Hypothalamus (tissue), 51 donors: ENCODE data around the gene SLC39A12.
"Not testable (repeated sequence)": the region's sequence is repeated elsewhere in the genome, so short reads cannot be mapped to it uniquely, and the experiment has no call there.

ENCODE experiments used
- DNase-seq, 51 donors: peaks; one replicate each; lab custom pipeline; 2025; lab: John Stamatoyannopoulos, UW

The SLC39A12 gene

DNA sequence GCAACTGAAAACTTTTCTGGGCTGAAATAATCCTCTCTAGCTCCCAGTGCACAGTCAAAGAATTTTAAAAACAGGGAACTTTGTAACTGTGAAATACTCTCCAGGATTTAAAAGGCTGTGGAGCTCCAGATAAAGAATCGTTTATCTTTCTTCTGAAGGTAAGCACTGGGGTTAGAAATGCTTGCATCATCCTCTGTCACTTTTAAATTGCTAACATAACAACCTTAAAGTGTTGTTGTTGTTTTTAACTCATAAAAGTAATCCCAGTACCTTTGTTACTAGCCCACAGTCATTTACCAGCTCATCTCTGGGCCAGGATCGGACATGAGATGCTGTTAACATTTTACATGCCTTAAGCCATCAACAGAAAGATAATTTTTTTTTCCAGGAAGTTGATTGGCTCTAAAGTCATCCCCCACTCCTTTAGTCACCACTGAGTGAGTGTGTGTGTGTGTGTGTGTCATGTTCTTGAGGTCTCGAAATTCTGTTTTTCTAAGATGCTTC lies at the start of gene SLC39A12:
Gene SLC39A12 (plus strand): TSS at position 51 of the 504 bp plus-strand sequence. CDS start 1,359 bp downstream, outside the sequence.
- DNase-seq = no peak

DNA sequence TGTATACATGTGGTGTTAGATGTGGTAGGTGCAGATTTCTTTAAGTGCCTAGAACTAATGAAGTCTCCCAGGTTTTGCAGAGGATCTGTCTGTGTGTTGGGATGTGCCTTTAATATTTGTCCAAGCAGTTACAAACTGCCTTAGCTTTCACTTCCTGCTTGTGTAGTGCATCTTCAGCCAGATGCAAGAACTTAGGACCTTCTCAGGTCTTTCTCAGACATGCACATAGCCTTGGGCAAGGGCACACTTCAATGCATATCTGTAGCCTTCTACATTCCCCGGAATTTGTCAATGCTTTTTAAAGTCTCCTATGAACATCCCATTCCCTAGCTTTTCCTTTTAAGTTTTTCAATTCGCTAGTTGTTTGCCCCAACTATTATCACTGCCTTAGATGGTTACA lies 47.2 kb upstream of the SLC39A12 start:
- no peak for DNase-seq

DNA sequence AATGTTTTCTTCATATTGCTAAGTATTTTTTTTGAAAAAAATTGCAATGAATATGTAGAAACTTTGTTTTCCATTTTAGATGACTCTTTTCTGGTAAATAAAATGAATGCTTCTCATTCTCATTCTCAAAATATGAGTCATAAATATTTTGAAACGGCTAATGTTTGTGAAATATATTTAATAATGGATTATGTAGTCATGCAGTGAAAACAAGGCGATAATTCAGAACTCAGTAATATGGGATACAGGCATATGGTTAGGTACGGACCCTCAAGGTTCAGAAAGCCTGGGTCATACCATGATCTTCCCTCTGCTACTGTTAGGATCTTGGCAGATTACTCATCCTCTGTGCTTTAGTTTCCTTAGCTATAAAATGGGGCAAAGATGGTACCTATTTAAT lies 46.2 kb upstream of the SLC39A12 start:
- no peak for DNase-seq

DNA sequence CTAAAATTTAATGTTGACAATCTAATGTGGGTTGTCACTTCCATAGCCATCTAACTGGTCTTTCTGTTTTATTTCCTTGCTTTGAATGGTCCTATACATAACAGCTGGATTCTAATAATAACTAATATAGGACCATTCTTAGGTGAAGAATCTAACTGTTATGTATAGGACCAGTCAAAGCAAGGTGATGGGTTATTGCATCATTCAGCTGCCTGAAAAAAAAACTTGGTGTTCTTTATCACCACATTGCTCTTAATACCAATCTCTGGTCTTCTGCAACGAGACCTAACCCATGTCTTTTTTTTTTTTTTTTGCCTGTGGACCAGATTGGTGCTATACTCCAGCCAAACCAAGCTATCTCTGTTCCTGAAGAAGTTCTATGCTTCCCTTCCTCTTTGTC lies 45.7 kb upstream of the SLC39A12 start:
- DNase-seq = no peak

- DNase-seq = no peak
These were observed 44.1 kb upstream of the SLC39A12 start for GRCh38 chr10:17907641-17908040.

- DNase-seq = peak in 6 of 51 donors; percentile 1 to 25 (median 4)
These were observed 41.5 kb upstream of the SLC39A12 start for GRCh38 chr10:17910125-17910789.

DNA sequence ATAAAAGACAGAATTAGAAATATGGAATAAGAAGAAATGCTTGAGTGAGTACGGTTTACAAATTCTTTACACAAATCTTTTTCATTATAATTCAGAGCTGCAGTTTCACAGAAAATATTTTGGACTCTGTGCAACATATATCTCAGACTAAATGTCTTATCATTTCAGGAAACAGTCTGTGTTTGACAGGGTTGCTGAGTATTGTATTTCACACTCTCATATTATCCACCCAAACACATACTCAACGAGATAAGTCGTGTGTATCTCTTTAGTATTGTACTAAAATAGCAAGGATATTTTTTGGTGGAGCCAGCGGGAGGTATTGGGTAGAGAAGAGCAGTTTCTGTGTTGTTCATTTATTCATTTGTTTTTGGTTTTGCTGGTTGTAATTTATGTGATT lies 39.0 kb upstream of the SLC39A12 start:
- DNase-seq = no peak

GRCh38 chr10:17913604-17914003 lies 38.1 kb upstream of the SLC39A12 start:
- DNase-seq = no peak

DNA sequence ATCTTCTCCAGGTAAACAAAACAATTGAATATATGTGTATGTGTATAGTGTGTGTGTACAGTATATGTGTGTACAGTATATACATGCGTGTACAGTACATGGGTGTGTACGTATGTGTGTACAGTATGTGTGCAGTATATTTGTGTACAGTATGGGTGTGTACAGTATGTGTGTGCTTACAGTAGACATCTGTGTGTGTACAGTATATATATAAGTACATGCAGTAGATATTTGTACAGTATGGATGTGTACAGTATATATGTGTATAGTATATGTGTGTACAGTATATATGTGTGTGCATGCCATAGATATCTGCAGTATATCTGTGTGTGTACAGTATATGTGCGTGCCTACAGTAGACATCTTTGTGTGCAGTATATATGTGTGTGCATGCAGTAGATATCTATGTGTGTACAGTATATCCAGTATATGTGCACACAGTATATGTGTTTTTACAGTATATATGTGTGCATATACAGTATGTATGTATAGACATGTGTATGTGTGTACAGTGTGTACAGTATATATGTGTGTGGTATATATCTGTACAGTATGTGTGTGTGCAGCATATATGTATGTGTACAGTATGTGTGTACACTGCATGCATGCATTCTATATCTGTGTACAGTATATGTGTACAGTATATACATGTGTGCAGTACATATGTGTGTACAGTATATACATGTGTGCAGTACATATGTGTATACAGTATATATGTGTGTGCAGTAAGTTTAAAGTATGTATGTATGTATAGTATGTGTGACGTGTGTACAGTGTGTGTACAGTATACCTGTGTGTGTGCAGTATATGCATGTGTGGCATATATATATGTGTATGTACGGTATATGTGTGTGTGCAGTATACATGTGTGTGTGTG lies 37.3 kb upstream of the SLC39A12 start:
- DNase-seq = no peak

- DNase-seq = no peak
These were observed 36.5 kb upstream of the SLC39A12 start for GRCh38 chr10:17915181-17915580.

DNA sequence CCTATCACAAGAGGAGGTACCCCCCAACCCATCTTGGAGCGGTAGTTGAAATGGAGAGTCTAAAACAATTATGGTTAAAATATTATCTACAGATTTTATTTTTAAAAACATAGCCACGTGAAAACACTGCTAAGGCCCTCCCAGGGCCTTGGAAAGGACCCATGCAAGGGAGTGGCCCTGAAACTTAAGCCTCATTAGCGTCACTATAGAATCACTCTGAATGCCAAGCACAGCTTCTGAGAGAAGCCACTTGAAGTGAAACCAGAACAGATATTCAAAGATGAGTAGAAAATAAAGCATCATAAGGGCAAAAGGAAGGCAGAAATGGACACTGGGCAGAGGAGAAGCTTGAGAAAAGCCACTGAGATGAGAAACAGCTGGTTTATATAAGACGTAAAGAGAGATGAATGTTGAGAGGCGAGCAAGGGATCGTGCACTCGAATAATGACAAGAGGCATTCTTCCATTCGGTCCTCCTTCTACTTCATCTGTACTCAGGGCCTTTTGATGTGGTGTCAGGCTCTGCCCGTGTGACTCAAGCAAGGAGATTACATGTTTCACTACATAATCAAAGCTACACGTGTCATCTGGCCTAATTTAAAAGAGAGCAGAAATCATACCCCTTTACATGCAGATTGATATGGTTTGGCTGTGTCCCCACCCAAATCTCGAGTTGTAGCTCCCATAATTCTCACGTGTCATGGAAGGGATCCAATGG lies 33.4 kb upstream of the SLC39A12 start:
- DNase-seq = no peak

DNA sequence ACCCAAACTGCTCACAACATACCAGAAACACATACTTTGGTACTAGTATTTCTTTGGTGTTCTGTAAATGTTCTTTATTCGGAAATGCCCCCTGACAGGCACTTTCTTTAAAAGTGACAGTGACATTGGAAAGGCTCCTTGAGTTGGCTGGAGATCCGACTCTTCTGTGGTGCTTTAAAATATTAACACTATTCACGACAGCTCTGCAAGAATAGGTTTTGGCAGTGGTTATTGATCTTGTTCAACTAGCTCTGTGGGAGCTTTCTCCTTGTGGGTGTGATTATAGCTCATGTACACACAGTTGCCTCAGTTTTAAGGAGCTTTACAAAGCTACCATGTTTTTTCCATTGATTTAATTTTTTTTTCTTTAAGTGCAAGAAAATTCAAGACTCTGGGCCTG lies 30.3 kb upstream of the SLC39A12 start:
- DNase-seq = no peak

- peak in 18 of 51 donors; percentile 5 to 57 (median 18) for DNase-seq
These were observed 28.0 kb upstream of the SLC39A12 start for GRCh38 chr10:17923728-17924127.

DNA sequence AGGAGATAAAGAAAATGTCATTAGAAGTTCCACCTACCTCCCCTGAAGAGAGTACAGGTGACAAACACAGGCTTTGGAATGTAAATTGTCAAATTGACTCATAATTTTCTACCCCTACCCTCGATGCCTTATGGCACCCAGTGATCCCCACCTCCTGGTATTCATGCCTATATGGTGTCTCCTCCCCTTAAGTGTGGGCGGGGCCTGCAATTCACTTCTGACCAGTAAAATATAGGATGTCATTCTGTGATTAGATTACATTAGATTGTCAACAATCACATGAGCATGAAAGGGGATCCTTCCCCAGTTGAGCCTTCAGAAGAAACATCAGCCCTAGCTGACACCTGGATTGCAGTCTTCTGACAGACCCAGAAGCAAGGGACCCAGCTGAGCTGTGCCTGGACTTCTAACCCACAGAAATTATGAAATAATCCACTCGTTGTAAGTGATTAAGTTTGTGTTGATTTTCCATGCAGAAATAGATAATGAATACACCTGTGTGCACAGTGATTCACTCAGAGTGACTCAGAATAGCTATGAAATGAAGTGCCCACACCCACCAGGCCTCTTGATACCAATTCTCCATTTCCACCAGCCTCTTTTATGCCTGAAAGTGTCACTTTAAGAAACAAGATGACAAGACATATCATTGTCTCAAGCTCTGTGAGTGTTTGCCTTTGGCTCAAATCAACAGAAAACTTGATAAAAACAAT lies 8.5 kb upstream of the SLC39A12 start:
- DNase-seq = no peak

GRCh38 chr10:17950269-17950668 lies 1.4 kb upstream of the SLC39A12 start:
- DNase-seq = not testable (repeated sequence)

GRCh38 chr10:17950726-17951125 lies 992 bp upstream of the SLC39A12 start:
- DNase-seq = no peak

DNA sequence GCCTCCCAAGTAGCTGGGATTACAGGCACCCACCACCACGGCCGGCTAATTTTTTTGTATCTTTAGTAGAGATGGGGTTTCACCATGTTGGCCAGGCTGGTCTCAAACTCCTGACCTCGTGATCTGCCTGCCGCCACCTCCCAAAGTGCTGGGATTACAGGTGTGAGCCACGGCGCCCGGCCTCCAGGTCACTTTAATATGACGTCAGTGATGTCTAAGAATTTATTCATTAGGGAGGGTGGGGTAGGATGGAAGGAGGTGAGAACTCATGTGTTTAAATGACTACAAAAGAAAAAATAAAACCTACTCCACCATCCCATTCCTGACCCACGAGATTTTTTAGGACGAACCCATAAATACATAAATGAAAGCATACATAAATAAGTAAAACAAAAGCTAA lies 2.7 kb downstream of the SLC39A12 start:
- not testable (repeated sequence) for DNase-seq

- no peak for DNase-seq
These were observed 3.1 kb downstream of the SLC39A12 start for GRCh38 chr10:17954861-17955260.

DNA sequence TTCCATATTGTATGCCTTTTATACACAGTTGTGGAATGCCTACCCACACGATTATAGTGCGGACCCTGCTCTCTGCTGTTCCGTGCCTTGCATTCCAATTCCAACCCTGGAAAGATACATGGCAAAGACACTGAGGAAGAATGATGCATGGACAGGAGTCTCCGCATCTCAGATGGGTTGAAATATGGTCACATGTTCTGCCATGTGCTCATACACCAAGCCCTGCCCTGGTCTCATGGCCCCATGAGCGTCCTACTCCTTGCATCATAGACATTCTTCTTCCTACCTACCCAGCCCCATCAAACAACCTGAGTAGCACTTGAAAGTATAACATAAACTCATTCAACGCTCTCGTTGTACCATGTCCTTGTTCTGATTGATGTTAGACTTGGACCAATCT lies 6.3 kb downstream of the SLC39A12 start:
- DNase-seq = no peak

- no peak for DNase-seq
These were observed 8.2 kb downstream of the SLC39A12 start for GRCh38 chr10:17959870-17960269.
